ENCODE measurements around the gene LKAAEAR1. TPM values are rescaled to one million over a fixed set of nuclear protein-coding genes. Genes with fewer than 3 reads are reported as not detected.

LKAAEAR1 gene
- total RNA-seq, 1 donor from 2014 or later = not detected

- DNase-seq (ENCODE audit: low spot score) (no peak), ATAC-seq (no peak)
Measured at GRCh38 chr20:64040231-64041039, 43.8 kb downstream of the LKAAEAR1 start.

GRCh38 chr20:64039293-64040160 is 44.7 kb downstream of the LKAAEAR1 start:
- DNase-seq (ENCODE audit: low spot score) = no peak
- ATAC-seq = peak; percentile 34

GRCh38 chr20:64038565-64039292 is 45.5 kb downstream of the LKAAEAR1 start:
- peak; percentile 82 for DNase-seq (ENCODE audit: low spot score)
- ATAC-seq = peak; percentile 89

DNA sequence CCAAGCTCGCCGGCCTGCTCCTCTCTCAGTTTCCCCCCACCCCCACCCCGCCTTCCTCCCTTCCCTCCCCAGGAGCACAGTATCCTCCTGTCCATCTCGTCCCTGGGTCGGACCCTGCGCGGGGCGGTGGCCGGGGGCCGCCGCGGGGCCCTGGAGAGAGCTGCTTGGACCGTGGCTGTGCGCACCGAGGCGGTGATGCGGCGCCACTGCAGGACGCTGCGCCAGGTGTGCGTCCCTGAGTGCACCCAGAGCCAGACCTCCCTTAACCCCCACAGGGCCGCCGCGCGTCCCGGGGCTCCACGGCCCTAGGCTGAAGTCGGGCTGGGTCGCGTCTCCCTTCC is 46.0 kb downstream of the LKAAEAR1 start:
- no peak for DNase-seq (ENCODE audit: low spot score)
- ATAC-seq = peak; percentile 62

GRCh38 chr20:64037498-64038213 is 46.5 kb downstream of the LKAAEAR1 start:
- DNase-seq (ENCODE audit: low spot score) (no peak), ATAC-seq (no peak)

- no peak for DNase-seq (ENCODE audit: low spot score)
- no peak for ATAC-seq
Measured at GRCh38 chr20:64037199-64037497, 47.0 kb downstream of the LKAAEAR1 start.

DNA sequence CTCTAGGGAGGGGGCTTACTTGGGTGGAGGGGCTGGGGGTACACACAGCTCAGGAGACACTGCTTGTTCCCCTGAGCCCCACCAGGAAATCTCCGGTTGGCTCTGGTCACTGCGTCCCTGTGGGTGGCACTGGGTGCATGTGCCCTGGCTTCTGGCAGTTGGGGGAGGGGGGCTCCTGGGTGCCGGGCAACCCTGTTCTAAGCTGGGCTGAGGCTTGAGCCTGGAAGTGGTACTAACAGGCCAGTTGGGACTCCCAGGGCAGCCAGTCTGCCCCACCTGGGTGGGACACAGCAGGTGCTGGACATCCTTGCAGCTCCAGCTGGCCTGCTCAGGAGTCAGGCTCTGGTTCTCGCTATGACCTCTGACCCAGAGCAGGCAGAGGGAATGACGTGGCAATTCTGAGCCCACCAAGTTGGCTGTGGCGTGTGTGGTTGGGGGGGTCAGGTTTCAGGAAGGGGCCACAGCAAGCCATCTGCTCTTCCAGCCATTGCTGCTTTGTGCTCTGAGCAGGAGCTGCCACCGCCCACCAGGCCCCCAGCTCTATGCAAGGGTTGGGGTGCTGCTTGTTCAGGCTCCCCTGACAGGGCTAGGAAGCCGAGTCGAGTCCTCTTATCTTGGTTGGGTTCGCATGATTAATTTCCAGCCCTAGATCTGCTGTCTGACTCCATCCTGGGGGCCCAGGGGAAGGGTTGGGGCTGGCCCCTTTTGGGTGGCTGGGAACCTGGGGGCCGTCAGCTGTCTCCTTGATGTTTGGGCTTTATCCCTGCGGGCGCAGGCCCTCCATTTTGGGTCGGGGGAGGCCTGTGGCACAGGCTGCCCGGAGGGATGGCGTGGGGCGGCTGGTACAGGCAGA is 47.6 kb downstream of the LKAAEAR1 start:
- DNase-seq (ENCODE audit: low spot score) = no peak
- no peak for ATAC-seq

GRCh38 chr20:64035933-64036345 is 48.3 kb downstream of the LKAAEAR1 start, which contains the start of gene C20orf204:
Gene C20orf204, plus strand, starts transcription at chr20:64036182. Its CDS starts 142 bp downstream, at chr20:64036324.
- no peak for ATAC-seq
- DNase-seq (ENCODE audit: low spot score) = no peak

- DNase-seq (ENCODE audit: low spot score) (no peak), ATAC-seq (no peak)
Measured at GRCh38 chr20:64035066-64035932, 48.9 kb downstream of the LKAAEAR1 start.

DNA sequence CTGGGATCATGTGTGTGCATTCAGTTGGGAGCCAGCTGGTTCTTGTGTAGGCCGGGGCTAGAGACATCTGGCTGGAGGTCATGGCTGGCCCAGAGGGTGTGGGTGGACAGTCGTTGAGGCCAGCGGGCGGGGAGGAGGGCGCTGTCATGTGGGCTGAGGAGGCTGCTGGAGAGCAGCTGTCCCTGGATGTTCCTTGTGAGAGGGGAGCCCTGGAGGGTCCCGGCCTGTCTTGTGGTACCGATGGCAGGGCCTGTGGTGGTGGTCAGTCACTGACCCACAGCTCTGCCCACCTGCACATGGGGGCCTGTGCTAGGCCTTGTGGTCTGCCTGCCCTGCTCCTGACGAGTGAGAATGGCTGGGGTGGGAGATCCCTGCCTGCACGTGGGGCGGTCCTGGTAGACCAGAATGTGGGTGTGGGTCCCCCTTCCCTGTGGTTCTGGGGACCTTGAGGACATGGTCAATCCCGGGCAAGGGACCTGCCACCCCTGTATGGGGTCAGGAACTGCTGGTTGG is 50.2 kb downstream of the LKAAEAR1 start:
- ATAC-seq = no peak
- no peak for DNase-seq (ENCODE audit: low spot score)

Other genes starting within 250 kb of the LKAAEAR1 start
- gene ABHD16B, start 222.9 kb downstream of the LKAAEAR1 start, total RNA-seq = not detected
- 17.3 TPM for gene TPD52L2, start 219.1 kb downstream of the LKAAEAR1 start, total RNA-seq
- 17.8 TPM for gene DNAJC5, start 189.3 kb downstream of the LKAAEAR1 start, total RNA-seq
- 20.2 TPM for gene UCKL1, start 128.0 kb downstream of the LKAAEAR1 start, total RNA-seq
- 21.4 TPM for gene ZNF512B, start 114.5 kb downstream of the LKAAEAR1 start, total RNA-seq
- gene SAMD10, start 104.8 kb downstream of the LKAAEAR1 start, total RNA-seq = 3.5 TPM
- gene PRPF6, start 103.3 kb downstream of the LKAAEAR1 start, total RNA-seq = 24.2 TPM
- gene C20orf204, start 48.2 kb downstream of the LKAAEAR1 start, total RNA-seq = 0.68 TPM
- 8.1 TPM for gene SOX18, start 34.8 kb downstream of the LKAAEAR1 start, total RNA-seq
- 49.2 TPM for gene TCEA2, start 21.2 kb downstream of the LKAAEAR1 start, total RNA-seq
- gene RGS19, start 4.9 kb downstream of the LKAAEAR1 start, total RNA-seq = 4.6 TPM
- 0.15 TPM for gene OPRL1, start 4.3 kb downstream of the LKAAEAR1 start, total RNA-seq
- not detected for gene NPBWR2, start 23.2 kb upstream of the LKAAEAR1 start, total RNA-seq
- gene MYT1, start 80.1 kb upstream of the LKAAEAR1 start, total RNA-seq = not detected
- gene PCMTD2, start 171.3 kb upstream of the LKAAEAR1 start, total RNA-seq = 29.3 TPM

All from left lobe of liver (tissue), 2 donors.